Stomach smooth muscle (tissue), 2 donors: ENCODE data around the gene GPC5.
"Not testable (repeated sequence)": the region's sequence is repeated elsewhere in the genome, so short reads cannot be mapped to it uniquely, and the experiment has no call there.

Experiments used
- H3K27ac ChIP-seq: one replicate; pipeline ENCODE4 v1.7.0; 2013; ENCODE audit warnings: mild to moderate bottlenecking, low read length, inconsistent platforms
- H3K27me3 ChIP-seq, 2 donors: one replicate each; pipeline ENCODE4 v1.7.0; 2013; ENCODE audit warnings: low read length in 2 of 2; ENCODE audit not compliant: insufficient read depth in 2 of 2, control insufficient read depth in 1 of 2
- H3K36me3 ChIP-seq, 2 donors: one replicate each; pipeline ENCODE4 v1.7.0; 2013; ENCODE audit warnings: low read length in 2 of 2; ENCODE audit not compliant: control insufficient read depth in 2 of 2, insufficient read depth in 2 of 2
- H3K4me1 ChIP-seq: one replicate; pipeline ENCODE4 v1.7.0; 2013; ENCODE audit warnings: low read length; ENCODE audit not compliant: control insufficient read depth, insufficient read depth
- H3K4me3 ChIP-seq, 2 donors: one replicate each; pipeline ENCODE4 v1.7.0; 2013; ENCODE audit warnings: low read length in 2 of 2
- H3K9ac ChIP-seq, 2 donors: one replicate each; pipeline ENCODE4 v1.7.0; 2013; ENCODE audit warnings: low read length in 2 of 2, mild to moderate bottlenecking in 1 of 2
- H3K9me3 ChIP-seq, 2 donors: one replicate each; pipeline ENCODE4 v1.7.0; 2013; ENCODE audit warnings: low read length in 2 of 2; ENCODE audit not compliant: control insufficient read depth in 2 of 2
- donor health status: healthy.
- donor health status: Pancreatic carcinoma.

The GPC5 gene

DNA sequence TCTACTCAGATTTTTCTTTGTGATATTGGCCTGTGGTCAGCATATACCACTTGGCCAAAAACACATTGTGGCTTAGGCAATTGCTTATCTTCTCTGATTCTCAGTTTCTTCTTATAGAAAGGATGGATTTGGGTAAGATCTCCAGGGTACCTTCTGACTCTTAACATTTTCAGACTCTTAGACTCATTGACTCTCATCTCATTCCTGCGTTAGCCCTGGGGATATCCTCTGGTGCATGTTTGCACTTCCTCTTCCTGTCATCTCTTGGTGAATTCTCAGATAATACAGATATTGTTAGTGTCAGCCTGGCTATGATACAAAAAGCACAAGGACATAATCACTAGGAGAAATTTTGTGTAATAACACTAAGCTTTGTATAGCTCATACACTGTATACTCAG, 1335.6 kb downstream of the GPC5 start:
- Histone ChIP-seq H3K9me3 (peaks cover 0 to 7% of the 10 kb centered on the region in 2 donors), H3K36me3 (no peaks in the 10 kb centered on the region), H3K9ac (no peak overlapping the region), H3K27ac (no peak overlapping the region), H3K27me3 (no peaks in the 10 kb centered on the region), H3K4me1 (no peaks in the 10 kb centered on the region), H3K4me3 (no peak overlapping the region)

DNA sequence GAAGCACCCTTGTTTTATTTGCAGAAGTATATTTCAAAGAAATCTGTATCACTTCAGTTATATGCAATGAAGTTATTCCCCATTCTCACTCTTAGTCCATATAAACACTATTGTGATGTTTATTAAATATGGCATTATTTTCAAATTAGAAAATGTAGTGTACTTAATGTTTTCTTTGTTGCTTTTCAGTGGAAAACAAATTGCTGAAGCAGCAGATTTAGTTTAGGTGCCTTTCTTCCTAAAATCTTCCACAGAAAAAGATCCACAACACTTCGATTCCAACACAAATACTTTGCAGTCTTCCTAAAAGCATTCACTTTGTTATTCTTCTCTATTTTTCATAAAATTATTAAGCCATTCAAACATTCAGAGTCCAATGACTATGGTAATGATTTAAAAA, 1336.1 kb downstream of the GPC5 start:
- peaks cover 0 to 7% of the 10 kb centered on the region in 2 donors for H3K9me3 ChIP-seq
- no peak overlapping the region for H3K27ac ChIP-seq
- H3K36me3 ChIP-seq: no peaks in the 10 kb centered on the region
- H3K9ac ChIP-seq: no peak overlapping the region
- no peaks in the 10 kb centered on the region for H3K4me1 ChIP-seq
- no peaks in the 10 kb centered on the region for H3K27me3 ChIP-seq
- no peak overlapping the region for H3K4me3 ChIP-seq

DNA sequence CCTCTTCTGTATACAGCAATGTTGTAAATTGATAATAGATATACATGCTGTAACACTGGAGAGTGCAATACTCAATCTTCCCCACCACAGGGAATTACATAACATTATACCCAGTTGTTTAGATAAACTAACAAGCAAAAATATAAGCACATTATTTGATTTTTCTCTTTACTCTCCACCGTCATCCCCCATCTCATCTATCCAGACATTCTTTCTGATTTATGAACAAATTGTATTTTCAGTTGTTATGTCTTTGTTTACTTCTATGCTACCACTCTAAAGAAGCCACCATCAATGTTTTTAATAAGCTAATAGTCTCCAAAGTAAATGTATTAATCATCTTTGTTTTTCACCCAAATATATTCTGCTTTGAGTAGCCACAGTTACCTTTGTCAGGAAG, 1337.5 kb downstream of the GPC5 start:
- Histone ChIP-seq H3K27me3 (no peaks in the 10 kb centered on the region), H3K4me3 (no peak overlapping the region), H3K36me3 (no peaks in the 10 kb centered on the region), H3K27ac (no peak overlapping the region), H3K9ac (no peak overlapping the region), H3K4me1 (no peaks in the 10 kb centered on the region), H3K9me3 (peaks cover 0 to 7% of the 10 kb centered on the region in 2 donors)

DNA sequence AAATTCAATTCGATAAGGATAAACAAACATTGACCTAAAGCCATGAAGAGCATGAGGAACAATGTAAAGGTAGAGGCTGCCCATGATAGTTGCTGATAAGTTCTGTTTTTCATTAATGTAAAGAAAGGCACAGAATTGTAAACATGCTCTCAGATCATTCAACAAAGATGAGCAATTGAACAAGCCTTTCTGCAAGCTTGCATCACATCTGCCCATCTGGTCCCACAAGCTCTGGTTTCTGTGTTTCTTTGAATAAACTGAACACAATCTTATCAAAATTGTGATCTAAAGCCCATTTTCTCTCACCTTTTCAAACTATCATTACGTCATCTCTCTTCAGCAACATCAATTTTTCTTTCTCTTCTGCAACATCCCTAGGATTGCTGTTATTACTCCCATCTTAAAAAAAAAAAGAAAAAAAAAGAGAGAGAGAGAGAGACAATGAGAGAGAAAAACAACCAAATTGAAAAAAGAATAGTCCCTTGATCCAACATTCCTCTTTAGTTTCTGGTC, 1340.9 kb downstream of the GPC5 start:
- Histone ChIP-seq H3K4me3 (no peak overlapping the region), H3K9me3 (peaks cover 0 to 7% of the 10 kb centered on the region in 2 donors), H3K27ac (no peak overlapping the region), H3K36me3 (no peaks in the 10 kb centered on the region), H3K9ac (no peak overlapping the region), H3K4me1 (no peaks in the 10 kb centered on the region), H3K27me3 (no peaks in the 10 kb centered on the region)

GRCh38 chr13:92743992-92744391, 1345.6 kb downstream of the GPC5 start:
- H3K27ac ChIP-seq: no peak overlapping the region
- no peaks in the 10 kb centered on the region for H3K4me1 ChIP-seq
- no peaks in the 10 kb centered on the region for H3K27me3 ChIP-seq
- H3K9ac ChIP-seq: no peak overlapping the region
- H3K4me3 ChIP-seq: no peak overlapping the region
- no peaks in the 10 kb centered on the region for H3K36me3 ChIP-seq
- no peaks in the 10 kb centered on the region for H3K9me3 ChIP-seq

DNA sequence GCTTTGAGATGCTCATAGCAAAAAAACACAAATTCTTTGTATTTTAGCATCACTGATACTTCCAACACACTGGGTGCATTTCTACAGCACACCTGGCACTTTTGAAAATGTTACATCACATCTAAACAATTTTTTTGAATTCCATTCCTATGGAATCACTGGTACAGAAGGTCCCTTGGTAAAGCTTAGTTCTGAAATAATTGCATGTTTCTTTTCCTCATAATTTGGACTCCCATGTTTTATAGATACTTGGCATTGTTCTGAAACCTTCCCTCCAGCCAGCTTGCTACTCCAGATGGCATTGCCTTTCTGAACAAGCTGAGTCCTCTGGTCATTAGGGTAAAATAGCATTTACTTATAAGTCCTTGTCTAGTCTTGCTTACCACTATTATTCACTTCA, 1346.8 kb downstream of the GPC5 start:
- H3K4me1 ChIP-seq: no peaks in the 10 kb centered on the region
- H3K27ac ChIP-seq: no peak overlapping the region
- no peak overlapping the region for H3K9ac ChIP-seq
- no peaks in the 10 kb centered on the region for H3K36me3 ChIP-seq
- no peaks in the 10 kb centered on the region for H3K27me3 ChIP-seq
- no peak overlapping the region for H3K4me3 ChIP-seq
- H3K9me3 ChIP-seq: no peaks in the 10 kb centered on the region

- not testable (repeated sequence) for H3K9ac ChIP-seq, H3K9me3 ChIP-seq, H3K27me3 ChIP-seq, H3K4me3 ChIP-seq, H3K4me1 ChIP-seq, H3K27ac ChIP-seq, H3K36me3 ChIP-seq
Measured at GRCh38 chr13:92752705-92753104, 1354.3 kb downstream of the GPC5 start.

GRCh38 chr13:92761710-92762109, 1363.3 kb downstream of the GPC5 start:
- no peak overlapping the region for H3K4me3 ChIP-seq
- no peaks in the 10 kb centered on the region for H3K4me1 ChIP-seq
- H3K9ac ChIP-seq: no peak overlapping the region
- H3K9me3 ChIP-seq: peaks cover 0 to 3% of the 10 kb centered on the region in 2 donors
- no peaks in the 10 kb centered on the region for H3K27me3 ChIP-seq
- no peak overlapping the region for H3K27ac ChIP-seq
- no peaks in the 10 kb centered on the region for H3K36me3 ChIP-seq

DNA sequence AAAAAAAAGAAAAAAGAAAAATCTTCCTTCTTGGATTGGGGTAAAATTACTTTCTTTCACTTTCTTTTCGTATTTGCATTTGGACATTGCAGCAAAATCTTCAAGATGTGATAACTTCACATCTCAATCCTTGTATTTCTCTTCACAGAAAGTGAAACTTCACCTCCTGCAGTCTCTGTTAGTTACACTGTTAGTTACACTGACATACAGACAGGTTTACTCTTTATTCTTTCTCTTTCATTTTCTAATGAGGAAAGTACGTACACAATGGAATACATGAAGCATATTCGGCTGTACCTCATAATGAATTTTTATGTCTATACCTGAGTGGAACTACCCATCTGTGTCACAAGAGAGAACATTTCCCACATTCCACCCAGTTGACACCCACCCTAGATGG, 1369.0 kb downstream of the GPC5 start:
- H3K9ac ChIP-seq: no peak overlapping the region
- H3K9me3 ChIP-seq: no peaks in the 10 kb centered on the region
- H3K36me3 ChIP-seq: no peaks in the 10 kb centered on the region
- no peak overlapping the region for H3K4me3 ChIP-seq
- H3K27me3 ChIP-seq: no peaks in the 10 kb centered on the region
- no peak overlapping the region for H3K27ac ChIP-seq
- H3K4me1 ChIP-seq: no peaks in the 10 kb centered on the region

GRCh38 chr13:92768602-92769001, 1370.2 kb downstream of the GPC5 start:
- Histone ChIP-seq H3K27ac (no peak overlapping the region), H3K4me3 (no peak overlapping the region), H3K9me3 (no peaks in the 10 kb centered on the region), H3K36me3 (no peaks in the 10 kb centered on the region), H3K27me3 (no peaks in the 10 kb centered on the region), H3K4me1 (no peaks in the 10 kb centered on the region), H3K9ac (no peak overlapping the region)

GRCh38 chr13:92769046-92769445, 1370.6 kb downstream of the GPC5 start:
- H3K4me1 ChIP-seq: no peaks in the 10 kb centered on the region
- H3K9ac ChIP-seq: no peak overlapping the region
- H3K27me3 ChIP-seq: no peaks in the 10 kb centered on the region
- H3K36me3 ChIP-seq: no peaks in the 10 kb centered on the region
- H3K4me3 ChIP-seq: no peak overlapping the region
- H3K9me3 ChIP-seq: no peaks in the 10 kb centered on the region
- no peak overlapping the region for H3K27ac ChIP-seq
